Astrocyte (in vitro differentiated cells and primary cell): ENCODE results near the gene TBX4. TPM values are rescaled to one million over a fixed set of nuclear protein-coding genes. Genes with fewer than 3 reads are reported as not detected.

ENCODE experiments used
- DNase-seq: peaks from one replicate; pipeline ENCODE4 v3.0.0-alpha.2; 2010; ENCODE audit warnings: low read depth
- FAIRE-seq: peaks from 2 replicates; lab custom pipeline; 2011; peaks lifted over from hg19 to GRCh38; lab: Jason Lieb, UNC
- H2AFZ ChIP-seq: 2 replicates; pipeline ENCODE4 v1.6.0; 2012; ENCODE audit warnings: low read depth, low read length, inconsistent platforms
- H3K27ac ChIP-seq: 2 replicates; pipeline ENCODE4 v1.5.1; 2011; ENCODE audit warnings: low read depth, low read length, inconsistent platforms
- H3K27me3 ChIP-seq: 2 replicates; pipeline ENCODE4 v1.6.0; 2011; ENCODE audit warnings: low read length, inconsistent platforms; ENCODE audit not compliant: insufficient read depth
- H3K36me3 ChIP-seq: 2 replicates; pipeline ENCODE4 v1.5.1; 2011; ENCODE audit warnings: low read length, inconsistent platforms; ENCODE audit not compliant: insufficient read depth
- H3K4me1 ChIP-seq: 2 replicates; pipeline ENCODE4 v1.5.1; 2011; ENCODE audit warnings: low read length, inconsistent platforms; ENCODE audit not compliant: insufficient read depth
- H3K4me2 ChIP-seq: 2 replicates; pipeline ENCODE4 v1.6.0; 2012; ENCODE audit warnings: low read length, inconsistent platforms
- H3K4me3 ChIP-seq: 2 replicates; pipeline ENCODE4 v1.5.1; 2011; ENCODE audit warnings: low read depth, mild to moderate bottlenecking, low read length, inconsistent platforms; ENCODE audit not compliant: insufficient read depth
- H3K79me2 ChIP-seq: 2 replicates; pipeline ENCODE4 v1.6.0; 2012; ENCODE audit warnings: mild to moderate bottlenecking, low read length, inconsistent platforms; ENCODE audit not compliant: insufficient read depth
- H3K9ac ChIP-seq: 2 replicates; pipeline ENCODE4 v1.6.0; 2012; ENCODE audit warnings: mild to moderate bottlenecking, low read length, inconsistent platforms
- H3K9me3 ChIP-seq: 2 replicates; pipeline ENCODE4 v1.5.1; 2012; ENCODE audit warnings: low read depth, mild to moderate bottlenecking, low read length, inconsistent platforms; ENCODE audit not compliant: insufficient read depth
- H4K20me1 ChIP-seq: 2 replicates; pipeline ENCODE4 v1.6.0; 2012; ENCODE audit warnings: low read length, inconsistent platforms; ENCODE audit not compliant: insufficient read depth
- H3K27ac Mint-ChIP-seq: one replicate; pipeline ENCODE4 v1.8.0; 2021; ENCODE audit warnings: mild to moderate bottlenecking, mixed read lengths; ENCODE audit not compliant: unreplicated experiment
- H3K27me3 Mint-ChIP-seq: one replicate; pipeline ENCODE4 v1.8.0; 2021; ENCODE audit warnings: low read depth, mixed read lengths; ENCODE audit not compliant: unreplicated experiment
- H3K36me3 Mint-ChIP-seq: one replicate; pipeline ENCODE4 v1.8.0; 2021; ENCODE audit warnings: low read depth, mixed read lengths; ENCODE audit not compliant: unreplicated experiment
- H3K4me1 Mint-ChIP-seq: one replicate; pipeline ENCODE4 v1.8.0; 2021; ENCODE audit warnings: low read depth, mixed read lengths; ENCODE audit not compliant: unreplicated experiment
- H3K4me3 Mint-ChIP-seq: one replicate; pipeline ENCODE4 v1.8.0; 2021; ENCODE audit warnings: mild to moderate bottlenecking, moderate library complexity, mixed read lengths; ENCODE audit not compliant: unreplicated experiment
- H3K9me3 Mint-ChIP-seq: one replicate; pipeline ENCODE4 v1.8.0; 2021; ENCODE audit warnings: mild to moderate bottlenecking, mixed read lengths; ENCODE audit not compliant: unreplicated experiment
- CTCF ChIP-seq: IDR thresholded peaks from 2 replicates; pipeline ENCODE4 v1.5.1; 2011; ENCODE audit warnings: low read depth, mild to moderate bottlenecking, inconsistent platforms, low read length, moderate library complexity; ENCODE audit not compliant: insufficient read depth
- EZH2 ChIP-seq: IDR thresholded peaks from 2 replicates; pipeline ENCODE4 v1.6.1; 2012; ENCODE audit warnings: mild to moderate bottlenecking, low read length, inconsistent platforms; ENCODE audit not compliant: insufficient read depth
- total RNA-seq: library from RNA; stranded (reverse); gene quantifications from 2 replicates; pipeline ENCODE4 v1.2.1, GENCODE V29; 2021

TBX4 gene
- total RNA-seq, 1 donor from 2014 or later, result 0.14 TPM

- peaks cover 4% of the 10 kb centered on the region for H4K20me1 ChIP-seq
- no peak overlapping the region for H3K27ac ChIP-seq
- DNase-seq (no peak), FAIRE-seq (no peak)
- no peaks in the 10 kb centered on the region for H3K36me3 ChIP-seq
- no peak overlapping the region for H3K4me3 Mint-ChIP-seq
- H3K36me3 Mint-ChIP-seq, result no peaks in the 10 kb centered on the region
- H3K27me3 Mint-ChIP-seq, result peaks cover 85% of the 10 kb centered on the region
- H3K27me3 ChIP-seq, result peaks cover 96% of the 10 kb centered on the region
- peaks cover 4% of the 10 kb centered on the region for H3K9me3 ChIP-seq
- TF ChIP-seq CTCF (no peak), EZH2 (no peak)
- peaks cover 1% of the 10 kb centered on the region for H3K4me1 Mint-ChIP-seq
- no peak overlapping the region for H3K27ac Mint-ChIP-seq
- H3K79me2 ChIP-seq, result no peaks in the 10 kb centered on the region
- no peak overlapping the region for H3K4me2 ChIP-seq
- H3K4me1 ChIP-seq, result peaks cover 4% of the 10 kb centered on the region
- peaks cover 49% of the 10 kb centered on the region for H3K9me3 Mint-ChIP-seq
- no peak overlapping the region for H3K9ac ChIP-seq
- no peak overlapping the region for H3K4me3 ChIP-seq
- no peak overlapping the region for H2AFZ ChIP-seq
Measured at GRCh38 chr17:61458421-61459141, 6.4 kb downstream of the TBX4 start.

DNA sequence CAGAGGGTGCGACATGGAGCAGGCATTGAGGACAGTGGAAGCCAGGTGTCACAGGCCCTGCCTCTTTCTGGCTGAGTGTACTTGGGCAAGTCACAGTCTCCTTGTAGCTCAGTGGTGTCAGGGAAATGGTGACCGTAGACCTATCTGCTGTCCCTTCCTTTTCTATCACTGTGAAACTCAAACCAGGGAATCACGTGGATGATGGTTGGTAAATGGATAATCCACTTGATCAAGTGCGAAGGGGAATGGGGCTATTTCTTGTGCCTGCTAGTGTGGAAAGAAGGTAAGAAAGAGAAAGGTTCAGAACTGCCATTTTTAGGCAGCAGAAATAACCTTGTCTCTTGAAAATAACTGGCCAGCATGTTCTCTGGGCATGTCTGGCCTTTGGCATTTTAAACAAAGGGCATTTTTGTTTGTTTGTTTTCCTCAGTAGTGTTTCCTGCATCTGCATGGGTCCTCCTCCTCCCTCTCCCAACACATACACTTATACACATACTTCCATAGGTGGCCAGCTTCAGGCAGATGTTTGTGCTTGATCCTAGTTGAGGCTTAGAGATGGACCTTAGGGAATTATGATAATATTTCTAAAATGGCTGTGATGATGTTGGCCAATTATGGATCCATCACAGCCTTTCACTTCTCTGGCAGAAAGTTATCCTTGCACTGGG is 7.1 kb downstream of the TBX4 start:
- Histone ChIP-seq H3K4me1 (peaks cover 4% of the 10 kb centered on the region), H2AFZ (no peak overlapping the region), H3K27me3 (peaks cover 90% of the 10 kb centered on the region), H3K27ac (no peak overlapping the region), H3K79me2 (no peaks in the 10 kb centered on the region), H3K4me3 (no peak overlapping the region), H3K4me2 (no peak overlapping the region), H3K9me3 (peaks cover 4% of the 10 kb centered on the region), H4K20me1 (peaks cover 4% of the 10 kb centered on the region), H3K36me3 (no peaks in the 10 kb centered on the region), H3K9ac (no peak overlapping the region)
- TF ChIP-seq EZH2, result no peak
- TF ChIP-seq CTCF, result no peak
- DNase-seq (no peak), FAIRE-seq (no peak)
- Mint-ChIP-seq H3K36me3 (no peaks in the 10 kb centered on the region), H3K4me3 (no peak overlapping the region), H3K27me3 (peaks cover 83% of the 10 kb centered on the region), H3K4me1 (no peaks in the 10 kb centered on the region), H3K27ac (no peak overlapping the region), H3K9me3 (peaks cover 42% of the 10 kb centered on the region)
